GM18499 (cell line): ENCODE results near the gene DPH3.
A peak's percentile ranks its signal among the peaks of the same experiment; 100 is the strongest.

Source experiments
- ATAC-seq: cut with Tn5 transposase; IDR thresholded peaks from one replicate; pipeline ENCODE4 v1.9.1; 2021; ENCODE audit warnings: moderate number of reproducible peaks; ENCODE audit not compliant: insufficient read depth, unreplicated experiment

Gene DPH3

GRCh38 chr3:16258177-16258576, 6.6 kb downstream of the DPH3 start:
- no peak for ATAC-seq

DNA sequence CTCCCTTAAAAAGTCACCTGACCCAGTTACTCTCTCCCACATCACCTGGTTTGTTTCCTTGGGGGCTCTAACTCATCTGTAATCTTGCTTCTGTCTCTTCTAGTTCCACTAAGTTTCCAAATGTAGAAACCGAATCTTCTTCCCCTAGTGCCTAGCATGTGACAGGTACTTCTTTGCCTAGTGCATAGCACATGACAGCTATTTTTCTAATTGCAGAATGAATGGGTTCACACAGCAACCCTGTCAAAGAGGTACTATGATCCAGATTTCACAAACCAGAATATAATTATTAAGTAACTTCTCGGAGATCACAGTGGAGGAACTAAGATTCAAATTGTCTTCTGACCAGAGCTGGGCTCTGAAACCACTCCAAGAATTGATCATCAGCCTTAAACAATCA, 7.4 kb downstream of the DPH3 start:
- no peak for ATAC-seq

GRCh38 chr3:16255726-16256125, 9.0 kb downstream of the DPH3 start:
- ATAC-seq, result no peak

DNA sequence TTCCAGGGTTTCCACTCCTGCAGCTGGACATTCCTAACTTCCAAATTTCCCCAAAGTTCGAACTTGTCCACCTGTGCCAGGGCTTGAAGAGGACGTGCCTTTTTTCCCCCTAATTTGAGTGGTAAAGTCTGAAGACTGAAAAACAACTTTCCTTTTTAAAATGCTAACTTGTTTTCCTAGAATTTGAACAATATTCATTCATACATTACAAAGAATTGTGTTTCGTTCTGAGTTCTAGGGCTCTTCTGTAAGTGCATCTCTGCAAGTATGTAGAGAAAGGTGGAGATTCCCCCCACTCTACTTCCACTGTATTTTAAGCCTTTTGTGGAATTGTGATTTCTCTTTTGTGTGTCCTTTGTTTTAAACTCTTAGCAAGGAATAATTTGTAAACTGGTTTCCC, 9.4 kb downstream of the DPH3 start:
- ATAC-seq, result no peak

GRCh38 chr3:16254916-16255315, 9.8 kb downstream of the DPH3 start:
- ATAC-seq, result no peak

DNA sequence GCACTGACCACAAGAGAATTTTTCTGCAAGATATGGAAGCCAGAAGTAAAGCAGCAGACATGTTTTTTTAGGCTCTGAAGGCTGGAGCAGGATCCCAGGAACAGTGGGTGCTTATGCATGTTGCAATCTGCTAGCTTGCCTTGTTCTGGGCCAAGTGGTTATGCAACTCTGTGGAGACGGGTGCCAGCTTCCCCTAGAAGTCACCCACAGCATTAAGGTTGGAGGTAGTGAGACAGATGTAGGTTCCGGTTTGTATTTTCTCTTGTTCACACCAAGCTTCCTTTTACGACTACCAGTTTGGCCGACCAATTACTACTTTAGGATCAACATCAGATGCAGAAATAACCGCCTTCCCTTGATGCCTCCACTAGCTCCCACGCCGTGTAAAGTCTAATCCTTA, 11.1 kb downstream of the DPH3 start:
- no peak for ATAC-seq

DNA sequence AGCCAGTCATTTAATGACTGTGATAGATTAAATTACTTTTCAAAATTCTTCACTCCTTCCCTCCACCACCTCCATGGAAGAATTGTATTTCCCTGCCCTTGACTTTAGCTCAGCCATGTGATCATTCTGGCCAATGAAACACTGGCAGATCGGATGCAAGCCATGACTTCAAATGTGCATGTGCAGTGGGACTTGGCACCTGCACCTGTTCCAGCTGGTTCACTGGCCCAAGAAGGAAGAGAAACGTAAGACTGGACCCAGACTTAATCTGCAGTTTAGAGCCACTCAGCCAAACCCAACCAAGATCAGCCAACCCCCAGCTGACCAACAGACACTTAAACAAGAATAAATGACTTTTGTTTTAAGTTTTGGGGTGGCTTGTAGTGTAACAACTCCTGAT, 11.8 kb downstream of the DPH3 start:
- no peak for ATAC-seq

GRCh38 chr3:16252243-16252978, 12.3 kb downstream of the DPH3 start:
- no peak for ATAC-seq

DNA sequence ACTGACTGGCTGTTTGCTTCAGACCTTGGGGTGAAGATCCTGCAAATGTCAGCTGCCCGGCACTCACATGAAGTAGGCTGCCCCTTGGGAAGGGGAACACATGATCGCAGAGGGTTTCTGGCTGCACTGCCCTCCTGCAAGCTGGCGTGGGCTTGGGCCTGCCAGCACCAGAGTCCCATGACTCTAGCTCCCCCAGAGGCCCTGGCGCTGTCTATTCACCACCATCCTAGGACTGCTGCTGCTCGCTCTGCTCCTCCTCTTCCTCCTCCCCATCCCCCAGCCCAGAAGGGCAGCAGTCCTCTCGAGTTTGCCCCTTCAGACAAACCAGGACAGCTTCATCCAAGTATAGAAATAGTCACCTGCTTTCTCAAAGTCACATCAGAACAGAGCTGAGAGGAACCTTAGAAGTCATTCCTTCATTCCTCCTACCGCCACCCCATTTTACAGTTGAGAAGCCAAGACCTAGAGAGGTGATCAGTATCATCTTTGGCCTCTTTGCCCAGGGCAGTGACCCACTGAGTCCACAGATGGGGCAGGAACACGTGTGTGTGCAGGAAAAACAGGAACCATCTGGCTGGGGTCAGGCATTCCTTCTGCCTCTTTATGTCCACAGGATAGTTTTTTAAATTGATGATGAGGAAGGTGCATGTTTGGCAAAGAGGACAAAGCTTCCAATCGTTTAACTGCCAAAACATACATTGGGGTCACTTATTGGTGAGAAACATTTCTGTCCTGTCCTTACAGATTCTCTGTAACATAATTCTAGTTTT, 13.2 kb downstream of the DPH3 start:
- ATAC-seq, result no peak

GRCh38 chr3:16249886-16250285, 14.9 kb downstream of the DPH3 start:
- no peak for ATAC-seq

DNA sequence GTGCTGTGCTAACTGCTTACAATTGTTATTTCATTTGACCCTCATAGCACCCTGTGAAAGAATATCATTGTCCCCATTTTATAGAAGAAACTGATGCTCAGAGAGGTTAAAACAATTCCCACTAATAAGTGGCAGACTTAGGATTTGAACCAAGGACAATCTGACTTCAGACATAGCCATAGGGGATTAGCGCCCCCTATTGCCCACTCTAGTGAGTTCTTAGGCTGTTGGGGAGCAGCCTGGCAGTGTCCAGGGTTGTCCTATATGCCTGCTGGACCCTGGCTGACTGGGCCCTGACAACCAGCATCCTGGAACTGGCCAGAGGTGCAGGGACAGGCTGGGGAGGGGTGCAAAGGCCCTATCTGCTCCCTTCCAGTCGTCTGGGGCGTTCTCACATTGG, 15.4 kb downstream of the DPH3 start:
- ATAC-seq, result no peak

DNA sequence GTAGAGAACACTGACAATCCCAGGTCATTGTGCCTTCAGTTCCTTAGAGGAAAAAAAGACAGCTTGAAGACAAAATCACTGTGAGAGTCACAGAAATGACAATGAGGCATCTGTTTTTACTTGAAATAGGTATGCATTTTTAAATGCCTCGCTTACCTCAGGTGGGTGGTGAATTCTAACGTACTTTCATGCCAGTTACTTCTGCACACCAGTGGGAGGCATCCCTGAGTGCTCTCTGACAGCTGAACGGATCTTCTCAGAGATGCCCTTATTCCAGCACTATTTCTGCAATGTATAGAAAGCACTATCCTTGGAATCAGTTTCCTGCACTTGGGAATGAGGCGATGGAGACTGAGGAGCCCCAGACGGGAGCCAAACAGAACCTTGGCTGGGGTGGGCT, 16.2 kb downstream of the DPH3 start:
- ATAC-seq, result no peak

DNA sequence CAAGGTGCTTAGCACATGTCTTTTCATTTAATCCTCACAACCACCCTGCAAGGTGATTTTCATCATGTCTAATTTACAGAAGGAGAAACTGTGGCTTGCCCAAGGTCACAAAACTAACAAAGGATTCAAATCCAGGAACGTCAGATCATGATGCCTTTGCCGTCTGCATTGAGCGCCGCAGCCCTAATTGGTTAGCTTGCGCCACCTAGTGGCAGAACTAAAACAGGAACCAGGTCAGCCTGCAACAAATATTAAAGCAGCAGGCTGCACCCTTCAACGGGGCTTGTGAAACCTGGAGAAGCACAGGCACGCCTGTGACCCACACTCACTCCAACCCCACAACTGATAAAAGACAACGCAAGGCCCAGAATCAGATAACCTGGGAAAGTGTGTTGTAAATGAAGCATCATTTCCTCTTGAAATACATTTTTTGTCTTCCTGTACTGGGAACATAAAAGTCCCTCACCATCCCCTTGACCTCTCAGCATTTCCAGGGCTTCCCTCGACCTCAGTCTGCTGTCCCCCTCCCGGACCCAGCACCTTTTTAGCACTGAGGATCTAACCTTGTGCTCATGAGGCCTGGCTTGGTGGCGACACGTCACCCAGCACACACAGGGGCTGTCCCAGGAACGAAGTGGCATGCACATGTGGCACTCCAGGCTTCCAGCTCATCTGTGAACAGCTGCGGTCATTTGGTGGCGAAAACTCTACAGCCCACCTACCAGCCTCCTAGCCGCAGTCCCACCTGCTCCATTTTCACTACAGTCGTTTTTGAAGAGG, 17.3 kb downstream of the DPH3 start:
- ATAC-seq, result peak; percentile 55

- no peak for ATAC-seq
Measured at GRCh38 chr3:16245609-16246008, 19.1 kb downstream of the DPH3 start.

DNA sequence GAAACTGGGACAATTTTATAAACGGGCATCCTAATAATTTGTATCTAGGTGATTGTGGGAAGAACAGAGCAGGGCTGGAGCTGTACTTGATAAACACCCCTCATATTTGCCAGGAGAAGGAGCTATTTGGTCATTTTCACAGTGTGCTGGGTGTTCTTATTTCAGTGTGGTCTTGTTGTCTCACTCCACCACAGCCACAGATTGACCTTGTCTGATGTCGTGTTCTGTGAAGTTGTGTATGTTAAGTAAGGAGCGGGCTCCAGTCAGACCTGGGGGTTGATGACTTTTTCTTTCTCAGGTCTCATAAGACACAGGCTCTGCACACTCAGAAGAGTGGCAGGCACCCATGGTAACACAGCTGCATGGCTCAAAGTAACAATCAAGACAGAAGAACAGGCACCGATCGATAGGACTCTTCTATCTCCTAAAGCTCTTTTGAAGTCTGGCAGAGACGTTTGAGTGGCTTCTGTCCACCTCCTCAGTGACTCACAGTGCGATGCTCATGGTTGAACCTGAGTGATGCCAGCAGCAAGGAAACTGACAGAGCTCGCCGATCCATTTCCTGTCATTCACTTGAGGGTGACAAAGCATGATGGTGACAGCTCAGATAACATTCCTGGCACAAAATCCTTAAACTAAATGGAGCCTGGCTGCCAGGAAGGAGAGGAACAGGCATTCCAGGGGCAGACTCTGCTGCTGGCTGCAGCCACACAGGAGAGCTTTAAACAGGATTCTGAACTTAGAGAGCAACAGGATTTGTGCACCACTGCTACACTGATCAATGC, 20.8 kb downstream of the DPH3 start:
- ATAC-seq, result no peak

DNA sequence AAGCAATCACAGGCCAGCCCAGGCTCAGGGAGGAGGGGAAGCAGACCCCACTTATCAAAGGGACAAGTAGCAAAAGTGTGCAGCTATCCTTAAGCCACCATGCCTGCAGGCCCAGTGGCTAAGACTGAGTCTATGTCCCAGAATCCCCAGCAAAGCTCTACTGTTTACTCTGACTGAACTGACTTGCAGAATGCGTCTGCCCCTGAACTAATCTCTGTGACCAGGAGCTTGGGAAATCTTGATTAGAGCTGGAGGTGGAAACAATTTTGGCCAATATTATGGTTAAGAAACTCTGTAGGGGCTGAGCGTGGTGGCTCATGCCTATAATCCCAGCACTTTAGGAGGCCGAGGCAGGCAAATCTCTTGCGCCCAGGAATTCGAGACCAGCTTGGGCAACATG, 22.6 kb downstream of the DPH3 start:
- ATAC-seq, result no peak

DNA sequence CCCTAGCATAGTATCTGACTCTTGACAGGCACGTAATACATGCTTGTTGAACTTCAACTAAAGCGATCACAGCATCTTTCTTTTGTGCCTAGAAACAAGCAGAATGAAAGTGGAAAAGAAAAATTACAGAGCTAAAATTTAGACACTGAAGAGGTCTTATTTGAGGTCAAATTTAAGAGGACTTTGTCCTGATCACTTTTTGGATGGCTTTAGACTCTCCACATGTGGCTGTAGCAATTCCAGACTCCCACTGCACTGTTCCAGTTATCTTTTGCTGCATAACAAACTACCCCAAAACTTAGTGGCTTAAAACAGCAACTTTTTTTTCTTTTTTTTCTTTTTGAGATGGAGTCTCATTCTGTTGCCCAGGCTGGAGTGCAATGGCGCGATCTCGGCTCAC, 23.5 kb downstream of the DPH3 start:
- ATAC-seq, result no peak

- ATAC-seq, result no peak
Measured at GRCh38 chr3:16240229-16241023, 24.3 kb downstream of the DPH3 start.

DNA sequence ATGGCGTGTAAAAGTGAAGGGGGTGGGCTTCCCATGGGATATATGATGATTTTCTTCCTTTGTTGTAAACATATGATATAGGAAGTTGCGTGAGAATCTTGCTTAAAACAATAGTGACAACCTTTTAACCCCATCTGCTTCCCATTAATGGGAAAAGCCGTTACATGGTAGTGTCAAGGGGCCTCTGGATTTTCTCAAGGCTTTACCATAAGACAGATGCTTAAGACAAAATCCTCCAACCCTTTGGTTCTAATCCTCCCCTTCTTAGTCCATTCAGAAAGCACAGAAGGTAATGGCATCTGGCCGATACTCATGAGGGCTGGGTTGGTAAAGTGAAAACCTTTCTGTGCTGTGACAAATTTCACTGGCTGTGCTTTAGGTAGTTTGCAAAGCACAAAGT, 25.0 kb downstream of the DPH3 start:
- no peak for ATAC-seq
